ENCODE results near the gene PTPRD.

GRCh38 chr9:9949368-9949767 lies 663.4 kb downstream of the PTPRD start:
- no peak for TF ChIP-seq CTCF (IDR thresholded peaks at IDR 0.05 in 4 of 5, conservative IDR thresholded peaks at IDR 0.05 in 1 of 5)
- TF ChIP-seq POLR2A (IDR thresholded peaks at IDR 0.05), result no peak
